NCI-H2171 (cell line): ENCODE results near the gene NUSAP1.
"Not testable (repeated sequence)": the region's sequence is repeated elsewhere in the genome, so short reads cannot be mapped to it uniquely, and the experiment has no call there.

ENCODE experiments used
- DNase-seq: peaks from one replicate; lab custom pipeline; 2025; lab: John Stamatoyannopoulos, UW

NUSAP1 gene

DNA sequence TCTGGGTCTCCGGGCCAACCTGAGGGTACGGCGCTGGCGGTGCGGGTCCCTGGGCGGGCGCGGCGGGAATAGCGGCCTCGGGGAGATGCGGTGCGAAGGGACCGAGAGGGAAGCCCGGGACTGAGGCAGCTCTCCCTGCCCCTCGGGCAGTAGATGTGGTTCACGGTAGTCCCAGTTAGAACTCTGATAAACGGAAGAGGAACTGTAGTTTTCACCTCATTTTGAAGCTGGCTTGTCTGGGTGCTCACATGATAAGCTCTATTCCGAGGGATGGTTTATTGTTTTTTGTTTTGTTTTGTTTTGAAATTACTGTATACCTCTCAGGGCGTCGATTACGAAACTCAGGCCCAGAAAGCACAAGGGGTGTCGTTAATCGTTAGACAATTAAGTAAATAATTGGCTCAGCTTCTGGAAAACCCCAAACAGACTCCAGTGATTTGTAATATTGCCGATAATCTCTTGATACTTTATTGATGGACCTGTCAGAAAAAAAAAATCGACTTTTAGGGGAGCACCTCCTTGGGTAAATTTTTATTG is 413 bp downstream of the NUSAP1 start:
- peak; percentile 70 for DNase-seq

- no peak for DNase-seq
Observed at GRCh38 chr15:41334293-41335120, 1.8 kb downstream of the NUSAP1 start.

GRCh38 chr15:41336549-41336948 is 3.9 kb downstream of the NUSAP1 start:
- DNase-seq = no peak

DNA sequence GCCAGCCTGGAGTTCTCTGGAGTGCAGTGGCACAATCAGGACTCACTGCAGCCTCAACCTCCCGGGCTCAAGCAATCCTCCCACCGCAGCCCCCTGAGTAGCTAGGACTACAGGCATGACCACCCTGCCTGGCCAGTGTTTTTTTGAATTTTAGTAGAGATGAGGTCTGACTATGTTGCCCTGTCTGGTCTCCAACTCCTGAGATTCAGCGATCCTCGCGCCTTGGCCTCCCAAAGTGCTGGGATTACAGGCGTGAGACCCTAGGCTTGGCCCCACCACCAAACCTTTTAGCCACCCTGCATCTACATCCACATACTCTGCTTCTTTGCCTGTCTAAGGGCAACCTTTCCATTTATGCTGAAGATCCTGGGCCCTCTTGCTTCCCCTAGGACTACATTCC is 4.4 kb downstream of the NUSAP1 start:
- DNase-seq = no peak

DNA sequence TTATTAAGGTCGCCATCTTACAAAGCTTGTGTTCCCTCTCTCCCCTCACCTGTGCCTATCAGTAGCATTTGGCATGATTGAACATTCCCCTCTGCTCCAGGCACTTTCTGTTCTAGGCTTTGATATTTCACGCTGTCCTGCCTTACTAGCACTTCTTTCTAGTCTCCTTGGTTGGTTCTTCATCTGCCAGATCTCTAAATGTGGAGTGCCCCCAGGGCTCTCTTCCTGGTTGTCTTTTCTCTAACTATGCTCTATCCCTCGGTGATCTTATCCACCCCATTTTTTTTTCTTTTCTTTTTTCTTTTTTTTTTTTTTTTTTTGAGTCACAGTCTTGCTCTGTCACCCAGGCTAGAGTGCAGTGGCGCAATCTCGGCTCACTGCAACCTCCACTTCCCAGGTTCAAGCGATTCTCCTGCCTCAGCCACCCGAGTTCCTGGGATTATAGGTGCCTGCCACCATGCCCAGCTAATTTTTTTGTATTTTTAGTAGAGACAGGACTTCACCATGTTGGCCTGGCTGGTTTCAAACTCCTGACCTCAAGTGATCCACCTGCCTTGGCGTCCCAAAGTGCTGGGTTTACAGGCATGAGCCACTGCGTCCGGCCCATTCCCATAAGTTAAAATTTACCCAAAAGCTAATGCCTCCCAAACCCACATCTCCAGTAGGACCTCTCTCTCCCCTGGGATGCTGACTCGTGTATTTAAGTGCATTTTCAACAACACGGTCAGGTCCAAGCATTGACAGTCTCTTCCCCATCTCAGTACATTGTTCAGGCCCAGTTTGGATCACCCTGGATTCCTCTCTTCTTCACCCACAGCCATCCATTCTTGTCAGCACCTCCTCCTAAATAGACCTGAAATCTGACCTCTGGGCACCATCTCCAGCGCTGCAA is 5.2 kb downstream of the NUSAP1 start:
- DNase-seq = no peak

- no peak for DNase-seq
Observed at GRCh38 chr15:41340189-41340695, 7.6 kb downstream of the NUSAP1 start.

GRCh38 chr15:41341519-41341918 is 8.8 kb downstream of the NUSAP1 start:
- no peak for DNase-seq

GRCh38 chr15:41347236-41347635 is 14.6 kb downstream of the NUSAP1 start:
- no peak for DNase-seq

- DNase-seq = no peak
Observed at GRCh38 chr15:41350057-41350717, 17.5 kb downstream of the NUSAP1 start.

- DNase-seq = no peak
Observed at GRCh38 chr15:41354371-41354770, 21.7 kb downstream of the NUSAP1 start.

- DNase-seq = no peak
Observed at GRCh38 chr15:41367418-41367817, 34.7 kb downstream of the NUSAP1 start.

- no peak for DNase-seq
Observed at GRCh38 chr15:41377978-41378377, 45.3 kb downstream of the NUSAP1 start.

DNA sequence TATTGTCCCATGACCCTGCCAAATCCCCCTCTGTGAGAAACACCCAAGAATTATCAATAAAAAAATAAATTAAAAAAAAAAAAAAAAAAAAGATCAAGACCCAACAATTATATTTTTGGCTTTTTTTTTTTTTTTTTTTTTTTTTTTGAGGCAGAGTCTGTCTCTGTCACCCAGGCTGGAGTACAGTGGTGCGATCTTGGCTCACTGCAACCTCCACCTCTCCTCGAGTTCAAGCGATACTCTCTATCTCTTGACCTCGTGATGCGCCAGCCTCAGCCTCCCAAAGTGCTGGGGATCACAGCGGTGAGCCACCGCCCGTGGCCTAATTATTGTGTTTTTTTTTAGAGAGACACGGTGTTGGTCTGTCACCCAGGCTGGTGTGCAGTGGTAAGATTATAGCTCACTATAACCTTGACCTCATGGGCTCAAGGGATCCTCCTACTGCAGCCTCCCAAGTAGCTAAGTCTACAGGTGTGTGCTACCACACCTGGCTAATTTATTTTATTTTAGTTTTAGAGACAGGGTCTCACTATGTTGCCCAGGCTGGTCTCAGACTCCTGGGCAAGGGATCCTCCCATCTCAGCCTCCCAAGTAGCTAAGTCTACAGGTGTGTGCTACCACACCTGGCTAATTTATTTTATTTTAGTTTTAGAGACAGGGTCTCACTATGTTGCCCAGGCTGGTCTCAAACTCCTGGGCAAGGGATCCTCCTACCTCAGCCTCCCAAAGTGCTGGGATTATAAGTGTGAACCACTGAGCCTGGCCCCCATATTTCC is 51.5 kb downstream of the NUSAP1 start:
- not testable (repeated sequence) for DNase-seq

DNA sequence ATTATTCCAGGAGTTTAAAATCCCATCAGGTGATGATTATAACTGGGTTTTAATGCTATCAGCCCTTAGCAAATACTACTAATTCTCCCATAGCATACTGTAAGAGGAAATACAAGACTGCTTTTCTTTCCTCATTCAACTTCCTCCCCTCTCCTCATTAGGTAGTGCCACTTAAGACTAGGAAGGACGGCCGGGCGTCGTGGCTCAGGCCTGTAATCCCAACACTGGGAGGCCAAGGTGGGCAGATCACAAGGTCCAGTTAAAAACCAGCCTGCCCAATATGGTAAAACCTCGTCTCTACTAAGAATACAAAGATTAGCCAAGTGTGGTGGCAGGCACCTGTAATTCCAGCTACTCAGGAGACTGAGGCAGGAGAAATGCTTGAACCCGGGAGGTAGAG is 55.0 kb downstream of the NUSAP1 start:
- DNase-seq = no peak

DNA sequence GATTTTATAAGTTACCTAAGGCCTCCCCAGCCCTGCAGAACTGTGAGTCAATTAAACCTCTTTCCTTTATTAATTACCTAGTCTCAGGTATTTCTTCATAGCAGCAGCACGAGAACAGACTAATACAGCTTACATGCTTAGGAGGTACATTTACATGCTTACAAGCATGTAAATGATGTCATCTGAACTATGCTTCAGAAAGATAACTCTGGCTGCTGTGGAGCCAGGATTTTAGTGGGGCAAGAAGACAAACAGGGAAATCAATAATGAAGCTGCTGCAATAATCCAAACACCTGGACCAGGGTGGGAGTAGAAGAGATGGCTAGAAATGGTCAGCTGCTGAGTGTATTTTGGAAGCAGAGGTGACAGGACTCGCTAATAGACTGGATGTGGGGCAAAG is 60.0 kb downstream of the NUSAP1 start:
- DNase-seq = no peak

GRCh38 chr15:41394924-41395323 is 62.2 kb downstream of the NUSAP1 start:
- DNase-seq = no peak

DNA sequence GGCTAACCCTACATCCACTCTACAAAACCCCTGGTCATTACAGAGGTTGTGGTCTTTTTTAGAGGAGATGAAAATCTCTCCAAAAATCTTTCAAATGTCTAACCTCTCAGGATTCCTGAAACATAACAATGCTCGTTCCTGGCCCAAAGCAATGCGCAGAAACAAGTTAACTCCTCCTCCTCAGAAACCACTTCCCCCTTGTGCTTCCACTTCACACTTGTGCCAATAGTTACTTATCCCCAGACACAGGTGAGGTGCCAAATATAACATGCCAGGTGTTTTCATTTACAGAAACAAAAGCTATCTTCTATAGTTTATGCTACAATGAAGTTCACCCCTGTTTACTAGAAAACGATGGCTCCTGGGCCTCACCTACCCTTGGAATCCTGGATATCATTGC is 63.4 kb downstream of the NUSAP1 start:
- no peak for DNase-seq

DNA sequence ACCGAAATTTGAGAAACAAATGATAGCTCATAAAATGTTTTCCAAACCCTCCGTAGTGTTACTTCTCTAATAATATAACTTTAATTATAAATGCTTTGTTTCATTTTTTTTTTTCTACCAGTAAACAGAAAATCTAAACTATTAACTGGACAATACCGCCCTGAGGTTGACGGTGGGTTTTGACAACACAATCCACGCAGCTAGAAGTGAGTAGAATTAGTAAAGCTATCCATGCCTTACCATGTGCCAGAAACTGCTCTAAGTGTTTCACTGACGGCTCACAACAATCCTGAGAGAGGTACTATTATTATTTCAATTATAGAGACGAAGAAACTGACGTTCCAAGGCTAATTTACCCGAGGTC is 69.2 kb downstream of the NUSAP1 start:
- DNase-seq = no peak

DNA sequence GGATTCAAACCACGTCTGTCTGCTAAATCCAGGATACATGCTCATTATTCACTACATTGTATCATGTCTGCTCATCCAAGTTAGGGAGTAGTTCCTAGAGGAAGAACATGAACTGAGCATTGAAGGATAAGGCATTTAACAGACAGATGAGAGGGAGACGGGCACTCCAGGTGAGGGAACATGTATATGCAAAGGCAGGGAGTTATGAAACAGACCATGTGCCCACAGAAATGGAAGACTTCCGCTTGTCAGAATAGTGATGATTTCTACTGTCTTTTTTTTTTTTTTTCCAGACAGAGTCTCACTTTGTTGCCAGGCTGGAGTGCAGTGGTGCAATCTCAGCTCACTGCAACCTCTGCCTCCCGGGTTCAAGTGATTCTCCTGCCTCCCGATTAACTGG is 74.7 kb downstream of the NUSAP1 start:
- no peak for DNase-seq

DNA sequence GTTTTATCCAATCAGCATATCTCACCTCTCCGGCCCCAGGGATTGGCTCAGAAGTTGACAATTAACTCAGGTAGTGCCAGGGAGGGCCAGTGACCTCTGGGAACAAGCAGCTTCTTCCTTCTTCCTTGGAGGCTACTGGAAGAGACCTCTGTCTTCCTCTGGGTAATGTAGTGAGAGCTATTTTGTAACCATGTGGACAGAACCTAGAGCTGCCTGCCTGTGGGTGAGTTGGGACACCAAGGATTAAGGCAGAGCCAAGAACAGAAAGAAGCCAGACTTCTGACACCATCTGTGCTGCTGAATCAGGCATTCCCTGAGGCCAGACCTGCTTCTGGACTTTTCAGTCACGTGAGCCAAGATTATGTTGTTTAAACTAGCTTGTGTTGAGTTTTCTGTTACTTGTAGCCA is 75.6 kb downstream of the NUSAP1 start:
- no peak for DNase-seq

- DNase-seq = no peak
Observed at GRCh38 chr15:41411031-41411430, 78.3 kb downstream of the NUSAP1 start.
